HL-60 (cell line): Measurements from ENCODE around the gene AFAP1.

Source experiments
- CTCF ChIP-seq: IDR thresholded peaks from one replicate; pipeline ENCODE4 v1.5.1; 2011; ENCODE audit warnings: low read length, control low read depth, inconsistent platforms; ENCODE audit not compliant: insufficient read depth
- POLR2AphosphoS5 ChIP-seq: IDR thresholded peaks from 2 replicates; pipeline ENCODE4 v1.6.1; 2012; ENCODE audit warnings: low read depth
- REST ChIP-seq: IDR thresholded peaks from 2 replicates; pipeline ENCODE4 v1.6.1; 2012; ENCODE audit warnings: low read depth; ENCODE audit not compliant: insufficient replicate concordance

GRCh38 chr4:7970361-7970946 is 30.8 kb upstream of the AFAP1 start:
- TF ChIP-seq CTCF (no peak), POLR2AphosphoS5 (no peak), REST (no peak)
